HT-29 (cell line): ENCODE measurements around the gene CDH23. TPM values are rescaled to one million over a fixed set of nuclear protein-coding genes. Genes with fewer than 3 reads are reported as not detected.

Experiments
- DNase-seq: peaks from one replicate; pipeline ENCODE4 v3.0.0-alpha.2; 2015; ENCODE audit warnings: low spot score
- total RNA-seq: library from RNA; depleted of rRNA; stranded (reverse); fragments of >200 nt; shearing (Covaris generic); gene quantifications from 2 replicates; pipeline ENCODE4 v1.2.3, GENCODE V29; 2014

CDH23 gene
- total RNA-seq, 1 experiment from 2014 or later, result 0.05 TPM

DNA sequence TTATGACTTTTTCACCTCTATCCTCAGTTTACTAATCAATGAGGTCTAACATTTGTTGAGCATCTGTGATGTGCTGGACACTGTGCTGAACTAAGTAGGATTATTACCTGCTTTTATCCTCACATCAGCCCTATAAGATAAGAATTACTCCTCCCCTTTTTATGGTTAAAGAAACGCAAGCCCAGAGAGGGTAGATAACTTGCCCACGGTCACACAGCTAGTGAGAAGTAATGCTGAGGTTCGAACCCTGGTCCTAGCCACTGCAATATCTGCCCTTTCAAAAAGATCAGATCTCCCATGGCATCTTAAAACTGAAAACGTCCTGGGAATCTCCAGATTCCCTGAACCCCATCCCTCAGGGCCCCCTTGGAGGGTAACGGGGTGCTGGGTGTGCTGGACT, 204.6 kb downstream of the CDH23 start:
- DNase-seq, result no peak

DNA sequence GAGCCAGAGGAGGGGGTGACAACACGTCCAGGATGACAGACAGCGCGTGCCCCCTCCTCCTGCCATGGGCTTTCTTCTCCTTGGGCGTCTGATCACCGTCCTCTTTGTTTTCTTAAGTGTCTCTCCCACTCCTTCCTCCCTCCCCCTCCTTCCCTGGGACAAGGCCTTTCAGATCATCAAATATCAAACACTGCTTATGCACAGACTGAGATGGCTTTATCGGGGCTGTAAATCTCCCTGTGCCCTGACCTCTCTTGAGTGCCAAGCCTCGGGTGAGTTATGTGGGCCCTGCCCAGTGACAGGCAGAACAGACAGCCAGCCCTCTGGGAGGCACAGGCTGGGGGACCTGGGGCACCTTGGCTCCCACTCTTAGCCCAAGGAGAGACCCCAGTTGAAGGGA, 206.4 kb downstream of the CDH23 start:
- peak; percentile 31 for DNase-seq

DNA sequence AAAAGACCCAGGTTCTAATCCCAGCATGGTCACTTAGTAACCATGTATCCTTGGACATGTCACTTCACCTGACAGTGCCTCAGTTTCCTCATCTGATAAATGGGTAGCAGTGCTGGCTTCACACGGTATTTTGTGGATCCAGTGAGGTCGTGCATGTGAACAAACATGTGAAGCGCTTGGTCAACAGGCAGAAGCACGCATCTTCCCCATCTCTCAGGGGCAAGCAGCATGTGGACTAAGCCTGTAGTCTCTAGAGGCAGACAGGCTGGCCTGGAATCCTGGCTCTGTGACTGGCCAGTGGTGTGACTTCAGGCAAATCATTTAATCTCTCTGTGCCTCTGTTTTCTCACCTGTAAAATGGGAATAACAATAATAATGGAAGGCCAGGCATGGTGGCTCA, 207.0 kb downstream of the CDH23 start:
- DNase-seq, result no peak

DNA sequence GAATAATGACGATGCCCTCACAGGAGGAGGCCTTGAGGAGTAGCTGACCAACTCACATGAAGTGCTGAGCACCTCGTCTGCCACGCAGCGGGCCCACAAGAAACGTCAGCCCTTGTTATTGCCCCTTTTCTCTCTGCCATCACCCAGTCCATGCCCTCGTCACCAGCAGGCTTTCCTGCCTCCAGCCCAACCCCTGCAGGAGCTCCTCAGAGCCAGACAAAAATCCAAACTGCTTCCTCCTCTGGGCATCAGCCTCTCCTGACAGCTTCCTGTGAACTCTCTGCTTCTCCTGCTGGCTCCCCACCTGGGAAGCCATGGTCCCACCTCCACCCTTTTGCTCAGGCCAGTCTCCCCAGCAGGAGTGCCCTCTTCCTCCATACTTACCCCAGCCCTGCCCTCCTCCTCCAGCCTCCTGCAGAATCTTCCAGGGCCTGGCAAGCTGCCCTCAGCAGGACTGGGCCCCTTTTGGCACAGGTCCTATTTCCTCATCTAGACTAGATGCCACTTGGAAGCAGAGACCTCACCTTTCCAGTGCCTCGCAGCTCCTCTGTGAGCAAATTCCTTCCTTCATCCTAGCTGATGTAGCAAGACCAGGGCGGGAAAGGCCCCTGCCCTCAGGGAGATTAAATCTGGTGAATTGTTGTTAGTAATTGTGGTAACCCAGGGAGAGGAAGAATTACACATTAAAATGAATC, 207.8 kb downstream of the CDH23 start:
- DNase-seq, result peak; percentile 41

DNA sequence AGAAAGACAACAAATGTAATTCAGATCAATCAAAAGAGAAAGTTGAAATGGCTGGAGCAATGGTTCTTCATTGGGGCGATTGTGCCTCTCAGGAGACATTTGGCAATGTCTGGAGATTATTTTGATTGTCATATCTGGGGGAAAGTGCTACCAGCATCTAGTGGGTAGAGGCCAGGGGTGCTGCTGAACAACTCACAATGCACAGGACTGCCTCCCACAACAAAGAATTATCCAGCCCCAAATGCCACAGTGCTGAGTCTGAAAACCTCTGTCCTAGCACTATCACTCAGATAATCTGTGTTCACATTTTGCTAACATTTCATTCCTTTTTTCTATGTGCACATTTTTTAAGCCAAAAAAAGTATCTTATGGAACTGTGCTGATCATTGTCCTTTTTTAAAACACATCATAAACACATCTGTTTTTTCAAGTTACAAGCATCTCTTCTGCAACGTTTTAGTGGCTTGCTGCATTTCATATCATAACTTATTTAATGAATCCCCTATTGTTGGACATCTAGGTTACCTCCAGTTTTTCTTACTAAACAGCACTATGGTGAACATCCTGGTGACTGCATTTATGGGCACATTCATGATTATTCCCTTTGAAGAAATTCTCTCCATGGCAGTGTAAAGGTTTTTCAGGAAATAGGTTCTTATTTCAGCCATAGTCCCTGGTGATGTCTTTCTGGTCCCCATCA, 208.7 kb downstream of the CDH23 start:
- DNase-seq, result no peak

DNA sequence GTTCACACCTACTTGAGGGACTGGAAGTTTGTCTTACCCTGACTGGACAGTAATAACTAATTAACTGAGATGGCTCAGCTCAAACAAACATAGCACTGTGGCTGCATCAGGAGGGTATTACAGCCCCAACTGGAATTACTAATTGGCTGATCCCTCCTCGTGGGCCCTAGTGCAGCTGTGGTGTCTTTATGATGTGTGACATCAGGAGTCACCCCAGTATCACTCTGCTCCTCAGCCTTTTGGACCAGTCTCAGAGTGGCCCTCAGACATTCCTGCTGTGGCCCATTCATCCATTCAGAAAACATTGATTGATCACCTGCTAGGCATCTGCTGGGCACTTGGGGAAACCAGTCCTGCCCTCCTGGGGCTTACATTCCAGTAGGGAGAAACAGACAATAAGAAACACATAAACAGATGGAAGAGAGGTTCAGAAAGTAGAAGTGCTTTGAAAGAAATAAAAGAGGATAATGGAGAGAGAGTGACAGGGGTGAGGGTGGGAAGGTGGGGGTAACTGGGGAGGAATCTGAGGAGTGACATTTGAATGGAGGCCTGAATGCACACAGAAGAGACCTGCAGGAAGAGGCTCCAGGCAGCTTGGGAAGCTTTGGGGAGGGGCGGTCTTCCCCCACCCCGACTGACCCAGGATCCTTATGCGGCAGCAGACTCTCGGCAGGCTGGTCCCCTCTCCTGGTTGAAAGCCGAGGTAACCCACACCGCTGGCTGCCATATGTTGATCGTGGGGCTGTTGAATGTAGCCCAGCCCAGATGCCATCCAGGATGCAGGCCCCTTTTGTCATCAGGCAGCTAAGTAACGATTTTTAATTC, 209.7 kb downstream of the CDH23 start:
- no peak for DNase-seq

- no peak for DNase-seq
Observed at GRCh38 chr10:71607082-71607443, 210.3 kb downstream of the CDH23 start.

DNA sequence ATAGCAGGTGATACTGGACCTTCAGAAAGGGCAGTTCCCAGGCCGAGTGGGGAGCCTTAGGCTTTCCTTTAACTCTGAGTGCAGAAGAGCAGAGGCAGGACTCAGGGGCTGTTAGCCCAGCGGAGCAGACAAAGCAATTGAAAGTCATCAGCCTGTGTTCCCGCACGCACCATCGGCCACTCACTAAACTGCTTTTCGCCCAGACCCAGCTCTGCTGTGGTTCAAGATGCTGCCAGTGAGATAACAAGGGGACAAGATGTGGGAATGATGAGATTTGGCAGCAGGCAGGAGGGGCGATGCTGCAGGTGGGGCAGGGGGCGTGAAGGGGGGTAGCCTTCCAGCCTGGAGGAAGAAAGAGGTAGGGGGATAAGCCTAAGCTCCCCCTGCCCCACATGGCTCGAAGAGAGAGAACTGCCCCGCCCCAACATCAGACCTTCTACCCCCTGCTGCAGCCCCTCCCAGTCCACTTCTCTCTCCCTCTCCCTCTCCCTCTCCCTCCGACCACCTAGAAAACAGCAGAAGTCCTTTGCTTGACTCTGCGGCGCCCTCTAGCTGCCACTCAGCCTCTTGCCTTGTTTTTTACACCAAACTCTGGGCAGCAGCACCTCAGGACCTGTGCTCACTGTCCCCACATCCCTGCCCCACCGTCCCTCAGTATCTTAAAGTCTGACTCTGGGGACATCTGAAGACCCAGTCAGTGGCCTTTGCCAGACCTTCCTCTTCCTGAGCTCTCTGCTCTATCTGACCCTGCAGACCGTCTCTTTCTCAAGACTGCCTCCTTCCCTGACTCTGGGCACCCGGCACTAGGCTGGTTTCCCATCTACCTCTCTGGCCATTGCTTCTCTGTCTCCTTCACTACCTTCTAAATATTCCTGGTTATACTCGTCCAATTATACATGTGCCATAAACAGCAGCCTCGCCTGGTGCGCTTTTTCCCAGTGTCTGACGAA, 212.4 kb downstream of the CDH23 start:
- DNase-seq, result peak; percentile 75

GRCh38 chr10:71610651-71611050, 213.9 kb downstream of the CDH23 start:
- DNase-seq, result no peak

DNA sequence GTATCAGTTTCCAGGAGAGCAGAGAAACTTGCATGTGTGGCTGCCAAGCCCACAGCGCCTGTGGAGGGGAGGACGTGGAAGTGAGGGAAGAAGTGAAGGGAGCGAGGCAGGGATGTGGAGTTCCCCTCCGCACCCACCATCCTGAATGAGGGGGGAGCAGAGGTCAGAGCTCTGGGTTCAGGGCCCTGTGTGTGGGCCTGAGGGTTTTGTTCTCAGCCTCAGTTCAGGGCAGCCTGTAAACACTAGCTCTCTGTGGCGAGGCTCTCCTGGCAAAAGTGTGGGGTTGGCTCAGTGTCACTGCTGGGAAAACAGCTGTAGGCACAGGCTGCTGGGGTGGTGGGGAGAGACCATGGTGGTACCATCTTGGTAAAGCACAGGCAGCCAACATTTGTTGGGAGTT, 214.4 kb downstream of the CDH23 start:
- no peak for DNase-seq

DNA sequence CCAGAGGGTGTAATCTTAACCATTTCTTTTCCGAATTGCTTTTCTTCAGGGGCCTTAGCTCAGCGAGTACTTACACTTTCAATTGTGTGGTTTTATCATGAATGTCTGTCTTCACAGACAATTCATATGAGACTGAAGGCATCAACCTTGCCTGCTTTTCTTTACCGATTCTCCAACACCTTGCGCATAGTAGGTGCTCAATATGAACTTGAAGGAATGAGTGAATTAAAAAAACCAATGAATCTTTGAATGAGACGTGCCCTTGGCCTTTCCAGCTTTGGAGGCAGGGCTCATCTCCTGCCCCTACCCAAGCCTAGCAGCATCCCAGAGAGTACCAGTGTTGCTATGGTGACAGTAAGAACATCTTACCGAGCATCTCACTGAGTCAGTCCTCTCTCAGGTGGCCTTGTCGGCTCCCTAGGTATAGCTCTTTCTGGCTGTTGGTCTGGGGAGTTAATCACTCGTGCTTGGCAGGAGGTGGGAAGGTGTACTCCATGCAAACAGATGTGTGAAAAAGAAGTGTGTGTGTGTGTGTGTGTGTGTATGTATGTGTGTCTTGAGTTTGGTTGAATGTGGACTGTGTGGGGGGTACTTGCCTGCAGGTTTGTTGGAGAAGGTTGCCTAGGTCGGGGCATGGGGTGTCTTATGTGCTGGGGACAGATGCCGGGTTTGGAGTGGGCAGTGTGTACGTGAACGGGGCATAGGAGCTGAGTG, 215.1 kb downstream of the CDH23 start:
- DNase-seq, result no peak

GRCh38 chr10:71613261-71613777, 216.6 kb downstream of the CDH23 start:
- peak; percentile 73 for DNase-seq

GRCh38 chr10:71613877-71614276, 217.2 kb downstream of the CDH23 start:
- no peak for DNase-seq

DNA sequence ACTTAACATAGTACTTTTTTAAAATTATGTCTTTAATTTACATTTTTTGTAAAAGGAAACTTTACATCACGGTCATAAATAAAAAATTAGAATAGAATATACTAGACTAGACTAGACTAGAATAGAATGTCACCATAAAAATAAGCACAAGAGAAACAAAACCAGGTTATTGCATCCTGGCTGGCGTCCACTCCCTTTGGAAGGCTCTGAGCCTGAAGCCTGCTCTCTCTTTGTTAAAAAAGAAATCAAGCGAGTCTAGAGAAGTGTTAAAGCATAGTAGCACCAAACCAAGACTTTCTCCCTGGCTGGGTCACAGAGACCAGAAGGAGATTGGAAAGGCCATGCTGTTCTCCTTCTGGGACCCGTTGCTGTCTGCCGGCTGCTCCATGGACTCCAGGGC, 218.2 kb downstream of the CDH23 start:
- no peak for DNase-seq

DNA sequence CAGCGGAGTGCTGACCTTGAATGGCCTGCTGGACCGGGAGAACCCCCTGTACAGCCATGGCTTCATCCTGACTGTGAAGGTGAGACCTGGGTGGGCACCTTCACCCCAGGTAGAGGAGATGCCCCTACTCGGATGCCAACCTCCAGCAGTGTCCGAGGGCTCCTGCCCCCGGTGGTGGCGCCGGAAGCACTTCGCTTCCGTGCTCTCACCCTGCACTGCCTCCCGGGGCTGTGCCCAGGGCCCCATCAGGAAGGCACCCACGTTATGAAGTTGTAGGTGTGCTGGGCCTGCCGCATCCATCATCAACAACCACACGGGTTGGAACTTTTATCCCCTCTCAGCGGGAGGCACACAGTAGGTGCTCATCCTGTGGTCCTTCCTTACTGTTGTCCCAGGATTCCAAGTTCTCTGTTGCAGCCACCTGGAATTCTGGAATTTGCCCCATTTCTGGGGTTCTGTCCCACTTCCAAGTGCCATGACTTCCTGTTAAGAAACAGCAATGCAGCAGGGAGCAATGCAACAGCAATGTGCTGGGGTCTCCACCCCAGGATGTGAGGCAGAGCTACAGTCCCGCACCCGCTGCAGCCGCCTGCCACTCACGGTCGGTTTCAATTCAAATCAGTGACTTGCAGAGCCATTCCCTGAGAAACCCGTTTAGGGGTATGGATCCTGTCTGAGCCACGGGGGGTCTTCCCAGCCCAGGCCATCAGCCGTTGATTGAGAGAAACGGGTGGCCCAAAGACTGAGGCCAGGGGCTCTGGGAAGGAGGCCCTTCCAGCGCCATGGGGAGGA, 219.0 kb downstream of the CDH23 start:
- no peak for DNase-seq

DNA sequence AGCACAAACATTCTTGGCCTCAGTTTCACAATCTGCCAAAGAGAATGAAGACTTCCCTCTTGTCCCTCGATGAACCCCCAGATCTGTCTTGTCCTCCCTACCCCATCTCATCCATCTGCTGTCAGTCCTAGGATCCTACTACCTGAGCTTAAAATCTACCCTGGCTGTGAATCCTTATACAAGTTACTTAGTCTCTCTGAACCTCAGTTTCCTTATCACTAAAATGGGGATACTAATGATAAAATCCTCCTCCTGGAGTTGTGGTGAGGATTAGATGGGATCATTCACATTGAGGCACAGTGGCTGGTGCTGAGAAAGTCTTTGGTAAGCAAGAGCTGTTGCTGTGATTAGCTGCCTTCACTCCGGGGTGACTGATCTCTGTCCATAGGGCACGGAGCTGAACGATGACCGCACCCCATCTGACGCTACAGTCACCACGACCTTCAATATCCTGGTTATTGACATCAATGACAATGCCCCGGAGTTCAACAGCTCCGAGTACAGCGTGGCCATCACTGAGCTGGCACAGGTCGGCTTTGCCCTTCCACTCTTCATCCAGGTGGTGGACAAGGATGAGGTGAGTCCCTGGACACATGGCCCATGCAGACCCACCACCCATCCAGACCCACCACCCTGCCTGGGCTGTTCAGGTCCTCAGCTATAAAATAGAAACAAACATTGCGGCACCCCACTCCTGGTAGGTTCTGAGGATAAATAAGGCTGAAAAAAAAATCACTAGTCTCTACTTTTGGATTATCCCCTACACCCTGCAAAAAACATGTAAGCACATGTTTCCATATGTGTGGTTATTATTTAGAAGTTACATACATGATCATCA, 220.3 kb downstream of the CDH23 start:
- no peak for DNase-seq

DNA sequence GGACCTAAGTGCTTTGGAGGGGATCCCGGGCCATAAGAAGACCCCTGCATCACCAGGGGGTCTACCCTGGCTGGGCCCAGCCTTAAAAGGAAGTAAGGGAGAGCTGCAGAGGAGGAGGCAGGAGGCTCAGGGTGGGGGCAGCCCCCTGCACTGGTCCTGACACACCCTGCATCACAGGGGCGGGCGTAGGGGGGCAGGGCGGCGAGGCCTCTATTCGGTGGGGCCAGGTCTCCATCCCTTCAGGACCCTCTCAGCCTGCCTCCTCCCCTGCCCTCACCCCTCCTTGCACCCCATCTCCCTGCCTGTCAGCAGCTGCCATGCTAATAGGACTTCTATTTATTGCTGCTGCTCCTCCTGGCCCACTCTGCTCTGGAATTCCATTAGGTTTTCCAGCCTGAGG, 221.5 kb downstream of the CDH23 start:
- DNase-seq, result no peak

DNA sequence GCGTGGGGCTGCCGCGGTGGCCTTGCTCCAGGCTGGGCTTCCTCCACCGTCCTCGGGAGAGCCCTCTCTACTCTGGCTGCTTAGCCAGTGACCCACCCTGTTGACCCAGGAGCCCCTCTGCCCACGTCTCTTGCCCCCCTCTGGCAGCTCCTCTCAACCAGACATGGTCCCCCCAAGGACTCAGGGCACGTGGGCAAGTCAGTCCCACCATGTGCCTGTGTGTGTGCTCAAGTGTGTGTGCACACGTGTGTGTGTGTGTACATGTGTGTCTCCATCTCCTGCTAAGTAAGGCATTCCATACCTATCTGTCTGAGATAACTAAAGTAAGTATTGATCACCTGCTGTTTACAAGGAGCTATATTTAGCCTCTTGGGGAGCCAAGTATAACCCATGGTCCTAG, 221.9 kb downstream of the CDH23 start:
- DNase-seq, result no peak

DNA sequence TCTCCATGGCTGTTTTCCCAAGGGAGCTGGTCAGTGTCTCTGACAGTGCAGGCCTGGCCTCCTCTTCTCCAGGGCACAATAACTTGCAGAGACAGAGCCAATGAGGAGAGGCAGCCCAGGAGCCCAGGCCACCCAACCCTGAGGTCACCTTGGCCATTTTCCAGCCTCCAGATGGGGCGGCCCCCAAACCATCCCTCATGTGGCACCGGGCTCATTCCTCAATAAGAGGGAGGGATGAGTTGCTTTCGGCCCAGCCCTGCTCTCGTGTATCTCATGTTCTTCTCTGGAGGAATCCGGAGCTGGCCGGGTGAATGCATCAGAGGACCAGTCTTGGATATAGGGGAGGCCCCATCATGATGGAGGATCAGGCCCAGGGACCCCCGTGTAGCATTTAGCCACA, 223.9 kb downstream of the CDH23 start:
- DNase-seq, result no peak
